ENCODE data around the gene ZMYND8.

The ZMYND8 gene

GRCh38 chr20:47305667-47306066, 50.8 kb downstream of the ZMYND8 start:
- in situ Hi-C loops (cut with HindIII; ENCODE audit: low pct_unique_long_range_greater_than_20kb, low sequenced_read_pairs), result no loop called here
- no peak for DNase-seq (ENCODE audit: low read depth in 1 of 2, low spot score in 1 of 2)
- no peak for TF ChIP-seq JUND (IDR thresholded peaks at IDR 0.05; ENCODE audit: low read depth)

GRCh38 chr20:47304287-47304686, 52.2 kb downstream of the ZMYND8 start:
- in situ Hi-C loops (cut with HindIII; ENCODE audit: low pct_unique_long_range_greater_than_20kb, low sequenced_read_pairs), result no loop called here
- peak; percentile 61; the same call in 1 of the 2 replicates for TF ChIP-seq JUND (IDR thresholded peaks at IDR 0.05; ENCODE audit: low read depth)
- DNase-seq (ENCODE audit: low read depth in 1 of 2, low spot score in 1 of 2), result peak in 1 of 2 experiments; percentile 86

GRCh38 chr20:47303736-47304135, 52.8 kb downstream of the ZMYND8 start:
- TF ChIP-seq JUND (IDR thresholded peaks at IDR 0.05; ENCODE audit: low read depth), result no peak
- DNase-seq (ENCODE audit: low read depth in 1 of 2, low spot score in 1 of 2), result no peak
- in situ Hi-C loops (cut with HindIII; ENCODE audit: low pct_unique_long_range_greater_than_20kb, low sequenced_read_pairs), result no loop called here

- no peak for TF ChIP-seq JUND (IDR thresholded peaks at IDR 0.05; ENCODE audit: low read depth)
- in situ Hi-C loops (cut with HindIII; ENCODE audit: low pct_unique_long_range_greater_than_20kb, low sequenced_read_pairs), result no loop called here
- no peak for DNase-seq (ENCODE audit: low read depth in 1 of 2, low spot score in 1 of 2)
Observed at GRCh38 chr20:47300071-47300470, 56.4 kb downstream of the ZMYND8 start.

- no peak for TF ChIP-seq JUND (IDR thresholded peaks at IDR 0.05; ENCODE audit: low read depth)
- in situ Hi-C loops (cut with HindIII; ENCODE audit: low pct_unique_long_range_greater_than_20kb, low sequenced_read_pairs), result no loop called here
- DNase-seq (ENCODE audit: low read depth in 1 of 2, low spot score in 1 of 2), result no peak
Observed at GRCh38 chr20:47298624-47299023, 57.9 kb downstream of the ZMYND8 start.

GRCh38 chr20:47297746-47298145, 58.8 kb downstream of the ZMYND8 start:
- TF ChIP-seq JUND (IDR thresholded peaks at IDR 0.05; ENCODE audit: low read depth), result no peak
- in situ Hi-C loops (cut with HindIII; ENCODE audit: low pct_unique_long_range_greater_than_20kb, low sequenced_read_pairs), result no loop called here
- DNase-seq (ENCODE audit: low read depth in 1 of 2, low spot score in 1 of 2), result no peak

- peak in 1 of 2 experiments; percentile 67 for DNase-seq (ENCODE audit: low read depth in 1 of 2, low spot score in 1 of 2)
- in situ Hi-C loops (cut with HindIII; ENCODE audit: low pct_unique_long_range_greater_than_20kb, low sequenced_read_pairs), result no loop called here
- no peak for TF ChIP-seq JUND (IDR thresholded peaks at IDR 0.05; ENCODE audit: low read depth)
Observed at GRCh38 chr20:47296950-47297349, 59.5 kb downstream of the ZMYND8 start.

GRCh38 chr20:47295921-47296426, 60.5 kb downstream of the ZMYND8 start:
- in situ Hi-C loops (cut with HindIII; ENCODE audit: low pct_unique_long_range_greater_than_20kb, low sequenced_read_pairs), result no loop called here
- no peak for DNase-seq (ENCODE audit: low read depth in 1 of 2, low spot score in 1 of 2)
- TF ChIP-seq JUND (IDR thresholded peaks at IDR 0.05; ENCODE audit: low read depth), result no peak

GRCh38 chr20:47295129-47295813, 61.2 kb downstream of the ZMYND8 start:
- TF ChIP-seq JUND (IDR thresholded peaks at IDR 0.05; ENCODE audit: low read depth), result no peak
- in situ Hi-C loops (cut with HindIII; ENCODE audit: low pct_unique_long_range_greater_than_20kb, low sequenced_read_pairs), result no loop called here
- no peak for DNase-seq (ENCODE audit: low read depth in 1 of 2, low spot score in 1 of 2)

- DNase-seq (ENCODE audit: low read depth in 1 of 2, low spot score in 1 of 2), result no peak
- no peak for TF ChIP-seq JUND (IDR thresholded peaks at IDR 0.05; ENCODE audit: low read depth)
- in situ Hi-C loops (cut with HindIII; ENCODE audit: low pct_unique_long_range_greater_than_20kb, low sequenced_read_pairs), result no loop called here
Observed at GRCh38 chr20:47293631-47294030, 62.9 kb downstream of the ZMYND8 start.

- DNase-seq (ENCODE audit: low read depth in 1 of 2, low spot score in 1 of 2), result no peak
- in situ Hi-C loops (cut with HindIII; ENCODE audit: low pct_unique_long_range_greater_than_20kb, low sequenced_read_pairs), result no loop called here
- no peak for TF ChIP-seq JUND (IDR thresholded peaks at IDR 0.05; ENCODE audit: low read depth)
Observed at GRCh38 chr20:47292581-47292980, 63.9 kb downstream of the ZMYND8 start.

- no peak for DNase-seq (ENCODE audit: low read depth in 1 of 2, low spot score in 1 of 2)
- in situ Hi-C loops (cut with HindIII; ENCODE audit: low pct_unique_long_range_greater_than_20kb, low sequenced_read_pairs), result no loop called here
- no peak for TF ChIP-seq JUND (IDR thresholded peaks at IDR 0.05; ENCODE audit: low read depth)
Observed at GRCh38 chr20:47290666-47291430, 65.7 kb downstream of the ZMYND8 start.

- DNase-seq (ENCODE audit: low read depth in 1 of 2, low spot score in 1 of 2), result no peak
- in situ Hi-C loops (cut with HindIII; ENCODE audit: low pct_unique_long_range_greater_than_20kb, low sequenced_read_pairs), result no loop called here
- TF ChIP-seq JUND (IDR thresholded peaks at IDR 0.05; ENCODE audit: low read depth), result no peak
Observed at GRCh38 chr20:47290008-47290407, 66.5 kb downstream of the ZMYND8 start.
